Measurements from ENCODE around the gene KIF18B. TPM values are rescaled to one million over a fixed set of nuclear protein-coding genes. Genes with fewer than 3 reads are reported as not detected.

Gene KIF18B
- total and polyA plus RNA-seq, 8 donors, result 2.9 to 24.5 (median 12.9) TPM

DNA sequence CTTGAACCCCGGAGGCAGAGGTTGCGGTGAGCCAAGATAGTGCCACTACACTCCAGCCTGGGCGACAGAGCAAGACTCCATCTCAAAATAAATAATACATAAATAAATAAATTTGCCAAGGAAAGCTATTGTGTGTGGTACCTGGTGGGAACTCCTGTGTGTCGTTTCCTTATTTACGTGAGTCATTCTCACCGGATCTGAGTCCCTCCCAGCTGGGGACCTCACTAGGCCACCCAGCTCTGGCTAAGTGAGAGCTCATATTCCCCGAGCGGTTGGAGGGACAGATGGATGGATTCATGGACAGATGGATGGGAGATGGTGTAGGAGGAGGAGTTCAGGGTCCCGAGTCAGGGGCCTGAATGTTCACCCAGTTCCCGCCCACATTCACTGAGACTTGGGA lies 43.4 kb upstream of the KIF18B start:
- ATAC-seq, result no peak
- no peaks in the 10 kb centered on the region for H3K9me3 ChIP-seq
- H3K27me3 ChIP-seq, result peaks cover 14 to 51% of the 10 kb centered on the region in 2 donors
- no peaks in the 10 kb centered on the region for H3K4me1 ChIP-seq
- intact Hi-C loops (cut with DNase I), result no loop called here
- H3K4me3 ChIP-seq, result no peak overlapping the region
- TF ChIP-seq, protein P1, sequence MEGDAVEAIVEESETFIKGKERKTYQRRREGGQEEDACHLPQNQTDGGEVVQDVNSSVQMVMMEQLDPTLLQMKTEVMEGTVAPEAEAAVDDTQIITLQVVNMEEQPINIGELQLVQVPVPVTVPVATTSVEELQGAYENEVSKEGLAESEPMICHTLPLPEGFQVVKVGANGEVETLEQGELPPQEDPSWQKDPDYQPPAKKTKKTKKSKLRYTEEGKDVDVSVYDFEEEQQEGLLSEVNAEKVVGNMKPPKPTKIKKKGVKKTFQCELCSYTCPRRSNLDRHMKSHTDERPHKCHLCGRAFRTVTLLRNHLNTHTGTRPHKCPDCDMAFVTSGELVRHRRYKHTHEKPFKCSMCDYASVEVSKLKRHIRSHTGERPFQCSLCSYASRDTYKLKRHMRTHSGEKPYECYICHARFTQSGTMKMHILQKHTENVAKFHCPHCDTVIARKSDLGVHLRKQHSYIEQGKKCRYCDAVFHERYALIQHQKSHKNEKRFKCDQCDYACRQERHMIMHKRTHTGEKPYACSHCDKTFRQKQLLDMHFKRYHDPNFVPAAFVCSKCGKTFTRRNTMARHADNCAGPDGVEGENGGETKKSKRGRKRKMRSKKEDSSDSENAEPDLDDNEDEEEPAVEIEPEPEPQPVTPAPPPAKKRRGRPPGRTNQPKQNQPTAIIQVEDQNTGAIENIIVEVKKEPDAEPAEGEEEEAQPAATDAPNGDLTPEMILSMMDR (IDR thresholded peaks at IDR 0.05), result no peak
- no peaks in the 10 kb centered on the region for H3K36me3 ChIP-seq
- DNase-seq, result no peak
- H3K27ac ChIP-seq, result no peak overlapping the region

DNA sequence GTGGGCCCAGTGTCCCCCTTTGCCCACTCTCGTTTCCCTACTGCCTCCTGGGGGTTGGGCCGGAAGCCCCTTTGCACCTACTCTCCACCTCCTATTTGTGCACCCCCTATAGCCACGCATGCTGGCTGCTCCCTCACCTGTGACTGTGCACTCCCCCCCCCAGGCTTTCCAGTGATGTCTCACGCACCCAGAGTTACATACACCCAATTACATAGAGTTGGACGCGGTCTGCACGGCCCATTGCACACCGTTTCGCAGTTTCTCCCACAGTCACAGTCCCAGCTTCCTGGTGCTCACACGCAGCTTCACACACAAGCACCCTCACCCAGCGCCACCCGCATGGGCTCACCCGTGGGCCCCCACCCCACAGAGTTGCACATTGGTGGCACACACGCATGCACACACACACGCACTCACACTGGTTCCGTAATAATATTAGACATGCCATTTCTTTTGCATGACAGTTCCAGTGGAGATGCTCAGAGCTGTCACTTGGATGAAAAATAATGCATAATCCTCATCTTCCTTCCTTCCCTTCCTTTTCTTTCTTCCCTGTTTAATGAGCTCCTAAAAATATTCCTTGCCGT lies 42.1 kb upstream of the KIF18B start:
- Histone ChIP-seq H3K36me3 (no peaks in the 10 kb centered on the region), H3K4me3 (no peak overlapping the region), H3K27me3 (peaks cover 15 to 52% of the 10 kb centered on the region in 2 donors), H3K9me3 (no peaks in the 10 kb centered on the region), H3K4me1 (no peaks in the 10 kb centered on the region), H3K27ac (no peak overlapping the region)
- DNase-seq (no peak), ATAC-seq (no peak)
- TF ChIP-seq, protein P1 (IDR thresholded peaks at IDR 0.05), result no peak
- intact Hi-C loops (cut with DNase I), result no loop called here

DNA sequence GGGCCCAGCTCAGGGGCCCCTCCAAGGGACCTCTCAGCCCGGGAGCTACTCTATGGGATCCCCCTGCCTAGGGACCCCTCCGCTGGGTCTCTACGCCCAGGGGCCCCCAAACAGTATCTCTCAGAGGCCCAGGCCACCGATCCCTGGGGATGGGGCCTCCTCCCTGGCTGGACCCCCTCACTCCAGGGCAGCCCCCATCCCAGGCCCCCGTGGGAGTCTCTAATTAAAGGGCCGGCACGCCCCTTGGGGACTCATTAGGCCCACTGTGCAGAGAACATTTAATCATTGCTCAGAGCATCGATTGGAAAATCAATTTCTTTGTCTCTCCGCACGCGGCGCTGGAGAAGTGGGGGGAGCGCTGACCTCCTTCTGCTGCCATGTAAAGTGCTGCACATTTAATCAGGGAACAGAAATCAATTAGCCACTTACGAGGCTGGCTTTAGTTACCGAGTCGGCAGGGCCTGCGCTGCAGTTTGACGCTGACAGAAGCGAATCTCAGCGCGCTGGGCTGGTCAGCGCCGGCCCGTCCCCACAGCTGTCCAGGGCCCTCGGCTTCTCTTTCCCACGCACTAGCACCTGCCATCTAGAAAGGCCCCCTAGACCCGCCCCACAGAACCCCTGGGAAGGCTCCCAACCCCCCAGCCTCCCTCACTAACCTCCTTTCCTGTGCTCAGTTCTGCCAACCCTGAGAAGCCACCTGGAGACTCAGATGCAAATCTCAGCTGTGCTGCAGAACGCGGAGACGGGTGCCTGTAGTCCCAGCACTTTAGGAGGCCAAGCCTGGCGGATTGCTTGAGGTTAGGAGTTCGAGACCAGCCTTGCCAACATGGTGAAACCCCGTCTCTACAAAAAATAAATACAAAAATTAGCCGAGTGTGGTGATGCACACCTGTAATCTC lies 40.7 kb upstream of the KIF18B start:
- H3K4me1 ChIP-seq, result no peaks in the 10 kb centered on the region
- peaks cover 15 to 52% of the 10 kb centered on the region in 2 donors for H3K27me3 ChIP-seq
- no peak overlapping the region for H3K4me3 ChIP-seq
- TF ChIP-seq, protein P1 (IDR thresholded peaks at IDR 0.05), result no peak
- H3K36me3 ChIP-seq, result no peaks in the 10 kb centered on the region
- no peaks in the 10 kb centered on the region for H3K9me3 ChIP-seq
- DNase-seq (no peak), ATAC-seq (no peak)
- no peak overlapping the region for H3K27ac ChIP-seq
- intact Hi-C loops (cut with DNase I), result no loop called here

DNA sequence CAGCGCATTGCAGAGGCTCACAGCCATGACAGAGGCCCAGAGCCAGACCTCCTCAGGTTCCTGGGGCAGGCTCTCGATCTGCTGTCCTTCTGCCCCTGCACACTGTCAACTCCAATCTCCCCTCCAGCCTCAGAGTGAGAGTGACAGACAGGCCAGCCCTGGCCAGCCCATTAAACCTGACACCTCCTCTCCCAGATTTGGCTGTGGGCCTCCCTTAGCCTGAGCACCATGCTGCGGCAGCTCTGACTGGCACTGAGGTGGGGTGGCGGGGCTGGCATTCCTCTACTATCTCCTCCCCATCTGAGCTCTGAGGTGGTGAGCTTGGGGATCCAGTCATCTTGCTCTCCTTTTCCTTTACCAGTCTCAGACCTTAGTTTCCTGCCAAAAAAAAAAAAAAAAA lies 36.0 kb upstream of the KIF18B start:
- intact Hi-C loops (cut with DNase I), result no loop called here
- H3K4me1 ChIP-seq, result peaks cover 0 to 3% of the 10 kb centered on the region in 2 donors
- H3K4me3 ChIP-seq, result no peak overlapping the region
- H3K27ac ChIP-seq, result no peak overlapping the region
- no peak for DNase-seq
- TF ChIP-seq, protein P1 (IDR thresholded peaks at IDR 0.05), result no peak
- no peaks in the 10 kb centered on the region for H3K36me3 ChIP-seq
- no peak for ATAC-seq
- peaks cover 15 to 67% of the 10 kb centered on the region in 2 donors for H3K27me3 ChIP-seq
- H3K9me3 ChIP-seq, result no peaks in the 10 kb centered on the region

DNA sequence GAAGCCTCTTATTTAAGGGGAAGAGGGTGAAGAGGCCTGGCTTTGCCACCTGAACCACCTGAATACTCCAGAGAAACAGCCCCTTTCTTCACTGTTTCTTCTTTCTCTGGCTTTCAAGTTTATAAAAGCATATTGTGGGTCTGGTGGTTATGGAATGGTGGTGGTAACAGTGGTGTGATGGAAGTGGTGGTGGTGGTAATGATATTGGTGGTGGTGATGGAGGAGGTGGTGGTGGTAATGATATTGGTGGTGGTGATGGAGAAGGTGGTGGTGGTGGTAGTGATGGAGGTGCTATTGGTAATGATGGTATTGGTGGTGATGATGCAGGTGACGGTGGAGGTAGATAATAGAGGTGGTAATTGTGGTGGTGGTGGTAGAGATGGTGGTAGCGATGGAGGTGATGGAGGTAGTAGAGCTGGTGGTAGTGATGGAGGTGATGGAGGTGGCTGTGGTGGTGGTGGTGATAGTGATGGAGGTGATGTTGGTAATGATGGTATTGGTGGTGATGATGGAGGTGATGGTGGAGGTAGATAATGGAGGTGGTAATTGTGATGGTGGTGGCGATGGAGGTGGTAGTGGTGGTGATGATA lies 34.6 kb upstream of the KIF18B start:
- intact Hi-C loops (cut with DNase I), result no loop called here
- peaks cover 0 to 3% of the 10 kb centered on the region in 2 donors for H3K4me1 ChIP-seq
- ATAC-seq (no peak), DNase-seq (no peak)
- no peak overlapping the region for H3K4me3 ChIP-seq
- no peaks in the 10 kb centered on the region for H3K9me3 ChIP-seq
- H3K27ac ChIP-seq, result no peak overlapping the region
- H3K27me3 ChIP-seq, result peaks cover 12 to 65% of the 10 kb centered on the region in 2 donors
- TF ChIP-seq, protein P1 (IDR thresholded peaks at IDR 0.05), result no peak
- no peaks in the 10 kb centered on the region for H3K36me3 ChIP-seq
